HepG2 (cell line): ENCODE data around the gene ERMARD. TPM values are rescaled to one million over a fixed set of nuclear protein-coding genes. Genes with fewer than 3 reads are reported as not detected.

Source experiments
- AKAP8 ChIP-seq: sonication (generic); formaldehyde crosslinking; IDR thresholded peaks from 2 replicates; pipeline ENCODE4 v1.5.1; 2020; ENCODE audit warnings: mild to moderate bottlenecking, missing genetic modification reagents
- BHLHE40 ChIP-seq: IDR thresholded peaks from 2 replicates; pipeline ENCODE4 v1.6.1; 2011; ENCODE audit warnings: low read length, improper control_type of control experiment
- ETS1 ChIP-seq: sonication (generic); formaldehyde crosslinking; IDR thresholded peaks from 2 replicates; pipeline ENCODE4 v1.4.0; 2020; ENCODE audit warnings: missing genetic modification reagents
- HES4 ChIP-seq: sonication (generic); formaldehyde crosslinking; IDR thresholded peaks from 2 replicates; pipeline ENCODE4 v1.9.0; 2021; ENCODE audit warnings: mild to moderate bottlenecking, missing genetic modification reagents, borderline replicate concordance
- HHEX ChIP-seq: IDR thresholded peaks from 2 replicates; pipeline ENCODE4 v1.6.1; 2016; ENCODE audit warnings: control low read depth
- HNRNPLL ChIP-seq: fragments of 200-400 bp; formaldehyde crosslinking; IDR thresholded peaks from 2 replicates; pipeline ENCODE4 v1.6.1; 2017; ENCODE audit warnings: mild to moderate bottlenecking, low read depth, low read length; ENCODE audit not compliant: poor library complexity, severe bottlenecking
- KLF6 ChIP-seq: IDR thresholded peaks from 2 replicates; pipeline ENCODE4 v1.8.0; 2016; ENCODE audit warnings: missing biosample characterization, missing genetic modification reagents
- PHB2 ChIP-seq: fragments of 450-650 bp; IDR thresholded peaks from 2 replicates; pipeline ENCODE4 v1.6.1; 2018; ENCODE audit not compliant: partially characterized antibody
- PREB ChIP-seq: sonication (generic); formaldehyde crosslinking; IDR thresholded peaks from 2 replicates; pipeline ENCODE4 v1.4.0; 2020; ENCODE audit warnings: missing genetic modification reagents
- RORA ChIP-seq: sonication (generic); formaldehyde crosslinking; IDR thresholded peaks from 2 replicates; pipeline ENCODE4 v1.5.0; 2020; ENCODE audit warnings: mild to moderate bottlenecking, missing genetic modification reagents, moderate library complexity
- STAG1 ChIP-seq: sonication (generic); formaldehyde crosslinking; IDR thresholded peaks from 2 replicates; pipeline ENCODE4 v1.4.0; 2020; ENCODE audit warnings: missing genetic modification reagents
- TFE3 ChIP-seq: IDR thresholded peaks from 2 replicates; pipeline ENCODE4 v1.6.1; 2016
- ZBTB14 ChIP-seq: sonication (generic); formaldehyde crosslinking; IDR thresholded peaks from 2 replicates; pipeline ENCODE4 v1.4.0; 2020; ENCODE audit warnings: missing genetic modification reagents
- ZBTB4 ChIP-seq: sonication (generic); formaldehyde crosslinking; IDR thresholded peaks from 2 replicates; pipeline ENCODE4 v1.4.0; 2020; ENCODE audit warnings: missing genetic modification reagents, mild to moderate bottlenecking, borderline replicate concordance
- ZNF672 ChIP-seq: sonication (generic); formaldehyde crosslinking; IDR thresholded peaks from 2 replicates; pipeline ENCODE4 v1.8.1; 2022; ENCODE audit warnings: missing genetic modification reagents
- ZNF776 ChIP-seq: sonication (generic); formaldehyde crosslinking; IDR thresholded peaks from 2 replicates; pipeline ENCODE4 v1.4.0; 2020; ENCODE audit warnings: mild to moderate bottlenecking, missing genetic modification reagents
- ZNF780A ChIP-seq: sonication (generic); formaldehyde crosslinking; IDR thresholded peaks from 2 replicates; pipeline ENCODE4 v1.8.0; 2022; ENCODE audit warnings: mild to moderate bottlenecking, missing genetic modification reagents, moderate library complexity
- ZNF816 ChIP-seq: sonication (generic); formaldehyde crosslinking; IDR thresholded peaks from 2 replicates; pipeline ENCODE4 v1.8.0; 2022; ENCODE audit warnings: missing genetic modification reagents, mild to moderate bottlenecking, borderline replicate concordance
- ZNF891 ChIP-seq: sonication (generic); formaldehyde crosslinking; IDR thresholded peaks from 2 replicates; pipeline ENCODE4 v1.5.0; 2020; ENCODE audit warnings: mild to moderate bottlenecking, missing genetic modification reagents
- polyA plus RNA-seq, 8 experiments: library from polyadenylated mRNA; depleted of rRNA in 3 of 8; stranded (reverse) in 7 of 8; unstranded in 1 of 8; fragments of >200 nt; fragmentation: Illumina TruSeq in 4 of 8; extraction: Trizol in 4 of 8; gene quantifications; 2 replicates each; pipeline versions ENCODE4 v1.2.1 to v1.2.3, GENCODE V29; 2011 to 2016; ENCODE audit warnings: low read depth in 4 of 8, missing spikeins in 1 of 8, mixed read lengths in 1 of 8; ENCODE audit not compliant: insufficient read depth in 1 of 8
- total RNA-seq, 5 experiments: library from RNA; depleted of rRNA; stranded (reverse); fragments of >200 nt; fragmentation: Illumina TruSeq; extraction: Trizol; gene quantifications; 2 replicates each; pipeline ENCODE4 v1.2.3, GENCODE V29; 2016; ENCODE audit warnings: low read depth in 1 of 5

The ERMARD gene
- total and polyA plus RNA-seq, 2 of the 13 experiments (the other 11 are each of a cell fraction or from before 2014, with no cell fraction given) = 8.8 to 10.7 TPM

- TF ChIP-seq TFE3 (CRISPR knock-in tag) (peak; percentile 64; the same call in 1 of the 2 replicates), ZBTB14 (CRISPR knock-in tag) (peak; percentile 99), PHB2 (no peak), ZBTB4 (CRISPR knock-in tag) (peak; percentile 66), HHEX (CRISPR knock-in tag) (no peak), KLF6 (CRISPR knock-in tag) (peak; percentile 95; the same call in 1 of the 2 replicates), ZNF776 (CRISPR knock-in tag) (peak; percentile 97; the same call in 1 of the 2 replicates), PREB (CRISPR knock-in tag) (peak; percentile 79; the same call in 1 of the 2 replicates), RORA (0 out of 2 replicates have a peak, but pooled peaks have one; percentile 36), BHLHE40 (peak; percentile 41), ZNF672 (no peak; the same call in 1 of the 2 replicates), HES4 (CRISPR knock-in tag) (peak; percentile 93), AKAP8 (peak; percentile 95; the same call in 1 of the 2 replicates), HNRNPLL (peak; percentile 97), ZNF780A (CRISPR knock-in tag) (peak; percentile 18; the same call in 1 of the 2 replicates), STAG1 (CRISPR knock-in tag) (peak; percentile 48; the same call in 1 of the 2 replicates), ETS1 (CRISPR knock-in tag) (peak; percentile 67; the same call in 1 of the 2 replicates), ZNF816 (CRISPR knock-in tag) (peak; percentile 31; the same call in 1 of the 2 replicates), ZNF891 (CRISPR knock-in tag) (peak; percentile 99)
Observed at GRCh38 chr6:169751242-169752073, at the start of gene ERMARD, which contains the start of gene DYNLT2 (continued).
